ENCODE data around the gene C2CD4B. TPM values are rescaled to one million over a fixed set of nuclear protein-coding genes. Genes with fewer than 3 reads are reported as not detected.

The C2CD4B gene
- total and polyA plus RNA-seq, 2 experiments from 2014 or later, result not detected

DNA sequence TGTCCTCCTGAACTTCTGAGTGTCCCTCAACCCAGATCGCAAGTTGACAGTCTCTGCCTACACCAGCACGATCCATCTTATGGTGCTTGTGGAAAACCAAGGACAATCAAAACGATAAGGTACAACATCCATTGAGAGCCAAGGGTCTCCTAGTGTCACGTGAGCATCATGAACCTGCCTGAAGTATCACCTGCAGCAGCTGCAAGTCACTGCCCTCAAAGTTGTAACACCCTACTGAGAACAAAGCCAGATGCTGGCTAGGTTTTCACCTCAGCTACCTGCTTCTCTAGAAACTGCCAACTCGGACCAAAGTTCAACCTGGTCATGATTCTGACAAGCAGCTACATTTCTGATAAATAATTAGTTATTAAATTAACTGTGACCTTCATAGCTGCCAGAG, 17.5 kb downstream of the C2CD4B start:
- in situ Hi-C loops (cut with MboI), result no loop called here
- WGBS, 2 experiments (ENCODE audit: low coverage in 1 of 2, low lambda C conversion rate in 2 of 2, missing lambda C conversion rate in 2 of 2), result 48 to 56% methylated on average over 5 of the region's 5 CpGs
- no peaks in the 10 kb centered on the region for H3F3A ChIP-seq (ENCODE audit: insufficient read depth)
- H3K9ac ChIP-seq, result no peak overlapping the region
- DNase-seq, result no peak
- no peak overlapping the region for H3K4me2 ChIP-seq (ENCODE audit: unreplicated experiment)
- H3K36me3 ChIP-seq (ENCODE audit: low read depth), result no peaks in the 10 kb centered on the region
- no peaks in the 10 kb centered on the region for H3K4me1 ChIP-seq (ENCODE audit: insufficient read depth)
- H3K9me2 ChIP-seq (ENCODE audit: insufficient read depth), result no peaks in the 10 kb centered on the region
- H3K27ac ChIP-seq, result no peak overlapping the region
- 0 out of 2 replicates have a peak, but pooled peaks cover 7% of the 10 kb centered on the region for H3K27me3 ChIP-seq (replicated peaks; ENCODE audit: insufficient read depth)
- H3K9me3 ChIP-seq (ENCODE audit: low read depth), result no peaks in the 10 kb centered on the region
- no peaks in the 10 kb centered on the region for H4K20me1 ChIP-seq (ENCODE audit: insufficient read depth)
- TF ChIP-seq EZH2 (IDR thresholded peaks at IDR 0.05; ENCODE audit: insufficient read depth, poor library complexity, severe bottlenecking), result no peak
- TF ChIP-seq EZH2phosphoT487 (IDR thresholded peaks at IDR 0.05; ENCODE audit: insufficient read depth, low read depth), result no peak
- H3K79me2 ChIP-seq (ENCODE audit: insufficient read depth), result no peaks in the 10 kb centered on the region
- no peak overlapping the region for H3K4me3 ChIP-seq
- H2AFZ ChIP-seq, result no peak overlapping the region

DNA sequence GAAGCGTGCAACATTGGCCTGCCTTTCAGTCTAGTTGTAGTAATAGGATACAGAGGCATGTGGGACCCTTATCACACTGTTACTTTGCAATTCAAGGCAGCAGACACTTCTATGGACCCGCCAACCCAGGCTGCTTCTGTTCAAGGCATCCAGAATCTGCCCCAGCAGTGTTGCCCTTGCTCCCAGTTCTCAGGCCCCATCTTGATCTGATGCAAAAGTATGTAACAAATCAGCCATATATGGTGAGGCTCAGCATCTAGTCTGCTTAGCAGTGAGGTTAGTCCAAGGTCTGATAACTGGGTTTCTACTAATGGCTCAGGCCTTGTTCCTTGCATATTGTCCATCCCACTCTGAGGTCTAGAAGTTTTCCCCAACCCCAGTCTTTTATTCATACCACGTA, 17.9 kb downstream of the C2CD4B start:
- Histone ChIP-seq H3K27ac (no peak overlapping the region), H3K36me3 (ENCODE audit: low read depth) (no peaks in the 10 kb centered on the region), H3K9ac (no peak overlapping the region), H3K4me1 (ENCODE audit: insufficient read depth) (no peaks in the 10 kb centered on the region), H3K4me2 (ENCODE audit: unreplicated experiment) (no peak overlapping the region), H3K4me3 (no peak overlapping the region), H3K9me2 (ENCODE audit: insufficient read depth) (no peaks in the 10 kb centered on the region), H3K79me2 (ENCODE audit: insufficient read depth) (no peaks in the 10 kb centered on the region), H4K20me1 (ENCODE audit: insufficient read depth) (no peaks in the 10 kb centered on the region), H2AFZ (no peak overlapping the region), H3F3A (ENCODE audit: insufficient read depth) (no peaks in the 10 kb centered on the region), H3K9me3 (ENCODE audit: low read depth) (no peaks in the 10 kb centered on the region), H3K27me3 (replicated peaks; ENCODE audit: insufficient read depth) (0 out of 2 replicates have a peak, but pooled peaks cover 7% of the 10 kb centered on the region)
- TF ChIP-seq EZH2 (IDR thresholded peaks at IDR 0.05; ENCODE audit: insufficient read depth, poor library complexity, severe bottlenecking) (no peak), EZH2phosphoT487 (IDR thresholded peaks at IDR 0.05; ENCODE audit: insufficient read depth, low read depth) (no peak)
- WGBS, 2 experiments (ENCODE audit: low coverage in 1 of 2, low lambda C conversion rate in 2 of 2, missing lambda C conversion rate in 2 of 2), result 40 to 49% methylated on average over 3 of the region's 3 CpGs
- in situ Hi-C loops (cut with MboI), result no loop called here
- DNase-seq, result no peak

DNA sequence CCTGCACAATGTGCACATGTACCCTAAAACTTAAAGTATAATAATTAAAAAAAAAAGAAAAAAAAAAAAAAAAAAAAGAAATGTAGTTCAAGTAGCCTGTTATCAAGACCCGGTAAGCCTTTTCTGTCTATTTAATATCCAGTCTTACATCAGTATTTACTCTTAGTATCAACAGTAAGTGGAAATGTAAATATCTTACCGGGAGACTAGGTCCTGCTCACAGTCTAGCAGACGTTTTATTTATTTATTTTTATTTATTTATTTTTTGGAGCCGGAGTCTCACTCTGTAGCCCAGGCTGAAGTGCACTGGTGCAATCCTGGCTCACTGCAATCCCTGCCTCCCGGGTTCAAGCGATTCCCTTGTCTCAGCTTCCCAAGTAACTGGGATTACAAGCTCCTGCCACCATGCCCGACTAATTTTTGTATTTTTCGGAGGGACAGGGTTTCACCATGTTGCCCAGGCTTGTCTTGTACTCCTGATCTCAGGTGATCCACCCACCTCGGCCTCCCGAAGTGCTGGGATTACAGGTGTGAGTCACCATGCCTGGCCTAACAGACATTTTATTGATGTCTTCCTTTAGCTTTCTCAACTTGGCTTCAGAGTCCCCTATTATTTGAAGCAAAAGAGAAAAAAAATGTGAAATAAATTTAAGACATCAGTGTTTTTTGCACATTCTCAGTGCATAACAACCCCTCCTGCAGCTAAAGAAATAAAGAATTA, 19.9 kb downstream of the C2CD4B start:
- H3K9me2 ChIP-seq (ENCODE audit: insufficient read depth), result no peaks in the 10 kb centered on the region
- in situ Hi-C loops (cut with MboI), result no loop called here
- WGBS, 2 experiments (ENCODE audit: low coverage in 1 of 2, low lambda C conversion rate in 2 of 2, missing lambda C conversion rate in 2 of 2), result 72 to 75% methylated on average over 9 to 10 of the region's 10 CpGs
- H3K27me3 ChIP-seq (replicated peaks; ENCODE audit: insufficient read depth), result no peaks in the 10 kb centered on the region
- no peak overlapping the region for H2AFZ ChIP-seq
- TF ChIP-seq EZH2 (IDR thresholded peaks at IDR 0.05; ENCODE audit: insufficient read depth, poor library complexity, severe bottlenecking), result no peak
- no peak for TF ChIP-seq EZH2phosphoT487 (IDR thresholded peaks at IDR 0.05; ENCODE audit: insufficient read depth, low read depth)
- no peaks in the 10 kb centered on the region for H3K4me1 ChIP-seq (ENCODE audit: insufficient read depth)
- no peak overlapping the region for H3K27ac ChIP-seq
- no peak overlapping the region for H3K4me3 ChIP-seq
- H4K20me1 ChIP-seq (ENCODE audit: insufficient read depth), result no peaks in the 10 kb centered on the region
- no peaks in the 10 kb centered on the region for H3F3A ChIP-seq (ENCODE audit: insufficient read depth)
- no peaks in the 10 kb centered on the region for H3K36me3 ChIP-seq (ENCODE audit: low read depth)
- H3K9me3 ChIP-seq (ENCODE audit: low read depth), result no peaks in the 10 kb centered on the region
- no peaks in the 10 kb centered on the region for H3K79me2 ChIP-seq (ENCODE audit: insufficient read depth)
- H3K4me2 ChIP-seq (ENCODE audit: unreplicated experiment), result no peak overlapping the region
- no peak overlapping the region for H3K9ac ChIP-seq
- no peak for DNase-seq

DNA sequence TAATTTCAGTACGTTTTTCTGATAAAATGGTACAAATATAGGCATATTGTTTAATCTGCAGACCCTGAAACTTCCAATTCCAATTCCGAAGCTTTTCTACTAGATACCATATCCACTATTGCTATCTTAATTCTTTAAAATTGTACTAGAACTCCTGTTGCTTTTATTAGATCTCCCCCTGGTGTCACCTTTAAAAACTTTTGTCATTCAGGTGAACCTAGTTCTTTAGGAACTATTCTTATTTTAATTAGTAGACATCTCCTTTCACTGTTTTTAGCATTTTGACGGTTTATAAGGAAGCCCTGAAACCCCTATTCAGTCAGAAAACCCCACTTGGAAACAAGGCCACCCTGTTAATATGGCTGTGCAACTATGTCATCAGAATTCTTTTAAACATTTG, 22.3 kb downstream of the C2CD4B start:
- Histone ChIP-seq H3K27me3 (replicated peaks; ENCODE audit: insufficient read depth) (no peaks in the 10 kb centered on the region), H3K9ac (no peak overlapping the region), H3K79me2 (ENCODE audit: insufficient read depth) (no peaks in the 10 kb centered on the region), H3K4me1 (ENCODE audit: insufficient read depth) (no peaks in the 10 kb centered on the region), H3K9me3 (ENCODE audit: low read depth) (no peaks in the 10 kb centered on the region), H3K27ac (no peak overlapping the region), H4K20me1 (ENCODE audit: insufficient read depth) (no peaks in the 10 kb centered on the region), H3K36me3 (ENCODE audit: low read depth) (no peaks in the 10 kb centered on the region), H2AFZ (no peak overlapping the region), H3K9me2 (ENCODE audit: insufficient read depth) (no peaks in the 10 kb centered on the region), H3K4me3 (no peak overlapping the region), H3F3A (ENCODE audit: insufficient read depth) (no peaks in the 10 kb centered on the region), H3K4me2 (ENCODE audit: unreplicated experiment) (no peak overlapping the region)
- no peak for DNase-seq
- TF ChIP-seq EZH2phosphoT487 (IDR thresholded peaks at IDR 0.05; ENCODE audit: insufficient read depth, low read depth) (no peak), EZH2 (IDR thresholded peaks at IDR 0.05; ENCODE audit: insufficient read depth, poor library complexity, severe bottlenecking) (no peak)
- 33 to 35% methylated on average over 3 of the region's 3 CpGs for whole genome bisulfite sequencing, 2 experiments (ENCODE audit: low coverage in 1 of 2, low lambda C conversion rate in 2 of 2, missing lambda C conversion rate in 2 of 2)
- in situ Hi-C loops (cut with MboI), result no loop called here

All from GM23248 (cell line).